HG02943 (cell line): ENCODE results near the gene PET100.

Experiments used
- ATAC-seq: cut with Tn5 transposase; IDR thresholded peaks from one replicate; pipeline ENCODE4 v1.9.1; 2021; ENCODE audit warnings: mild to moderate bottlenecking, low read depth, moderate library complexity; ENCODE audit not compliant: unreplicated experiment

PET100 gene

DNA sequence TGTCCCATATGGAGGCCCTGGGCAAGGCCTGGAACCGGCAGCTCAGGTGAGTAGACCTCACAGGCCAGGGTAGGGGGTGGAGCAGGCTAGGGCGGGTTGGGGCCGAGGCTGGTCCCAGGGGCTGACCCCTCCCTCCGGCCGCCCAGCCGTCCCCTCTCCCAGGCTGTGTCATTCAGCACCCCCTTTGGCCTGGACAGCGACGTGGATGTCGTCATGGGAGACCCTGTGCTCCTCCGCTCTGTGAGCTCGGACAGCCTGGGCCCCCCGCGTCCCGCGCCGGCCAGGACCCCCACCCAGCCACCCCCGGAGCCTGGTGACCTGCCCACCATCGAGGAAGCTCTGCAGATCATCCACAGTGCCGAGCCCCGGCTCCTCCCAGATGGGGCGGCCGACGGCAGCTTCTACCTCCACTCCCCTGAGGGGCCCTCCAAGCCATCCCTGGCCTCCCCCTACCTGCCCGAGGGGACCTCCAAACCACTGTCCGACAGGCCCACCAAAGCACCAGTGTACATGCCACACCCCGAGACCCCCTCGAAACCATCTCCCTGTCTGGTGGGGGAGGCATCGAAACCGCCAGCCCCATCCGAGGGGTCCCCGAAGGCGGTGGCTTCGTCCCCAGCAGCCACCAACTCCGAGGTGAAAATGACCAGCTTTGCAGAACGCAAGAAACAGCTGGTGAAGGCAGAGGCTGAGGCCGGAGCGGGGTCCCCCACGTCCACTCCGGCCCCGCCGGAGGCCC, 17.9 kb upstream of the PET100 start:
- ATAC-seq, result no peak

DNA sequence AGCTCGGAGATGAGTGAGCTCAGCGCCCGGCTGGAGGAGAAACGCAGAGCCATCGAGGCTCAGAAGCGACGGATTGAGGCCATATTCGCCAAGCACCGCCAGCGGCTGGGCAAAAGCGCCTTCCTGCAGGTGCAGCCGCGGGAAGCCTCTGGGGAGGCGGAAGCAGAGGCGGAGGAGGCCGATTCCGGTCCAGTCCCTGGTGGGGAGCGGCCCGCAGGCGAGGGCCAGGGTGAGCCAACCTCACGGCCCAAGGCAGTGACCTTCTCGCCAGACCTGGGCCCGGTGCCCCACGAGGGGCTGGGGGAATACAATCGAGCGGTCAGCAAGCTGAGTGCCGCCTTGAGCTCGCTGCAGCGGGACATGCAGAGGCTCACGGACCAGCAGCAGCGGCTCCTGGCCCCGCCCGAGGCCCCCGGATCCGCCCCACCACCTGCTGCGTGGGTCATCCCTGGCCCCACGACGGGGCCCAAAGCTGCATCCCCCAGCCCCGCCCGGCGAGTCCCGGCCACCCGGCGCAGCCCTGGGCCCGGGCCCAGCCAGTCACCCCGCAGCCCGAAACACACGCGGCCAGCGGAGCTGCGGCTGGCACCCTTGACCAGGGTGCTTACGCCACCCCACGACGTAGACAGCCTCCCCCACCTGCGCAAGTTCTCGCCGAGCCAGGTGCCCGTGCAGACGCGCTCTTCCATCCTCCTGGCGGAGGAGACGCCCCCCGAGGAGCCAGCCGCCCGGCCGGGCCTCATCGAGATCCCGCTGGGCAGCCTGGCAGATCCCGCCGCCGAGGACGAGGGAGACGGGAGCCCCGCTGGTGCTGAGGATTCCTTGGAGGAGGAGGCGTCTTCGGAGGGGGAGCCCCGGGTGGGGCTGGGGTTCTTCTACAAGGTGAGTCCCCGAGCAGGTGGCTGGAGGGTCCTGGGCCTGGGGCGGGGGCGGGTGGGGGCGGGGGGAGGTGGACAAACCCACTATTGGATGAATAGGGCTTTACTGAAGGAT, 17.0 kb upstream of the PET100 start:
- no peak for ATAC-seq

DNA sequence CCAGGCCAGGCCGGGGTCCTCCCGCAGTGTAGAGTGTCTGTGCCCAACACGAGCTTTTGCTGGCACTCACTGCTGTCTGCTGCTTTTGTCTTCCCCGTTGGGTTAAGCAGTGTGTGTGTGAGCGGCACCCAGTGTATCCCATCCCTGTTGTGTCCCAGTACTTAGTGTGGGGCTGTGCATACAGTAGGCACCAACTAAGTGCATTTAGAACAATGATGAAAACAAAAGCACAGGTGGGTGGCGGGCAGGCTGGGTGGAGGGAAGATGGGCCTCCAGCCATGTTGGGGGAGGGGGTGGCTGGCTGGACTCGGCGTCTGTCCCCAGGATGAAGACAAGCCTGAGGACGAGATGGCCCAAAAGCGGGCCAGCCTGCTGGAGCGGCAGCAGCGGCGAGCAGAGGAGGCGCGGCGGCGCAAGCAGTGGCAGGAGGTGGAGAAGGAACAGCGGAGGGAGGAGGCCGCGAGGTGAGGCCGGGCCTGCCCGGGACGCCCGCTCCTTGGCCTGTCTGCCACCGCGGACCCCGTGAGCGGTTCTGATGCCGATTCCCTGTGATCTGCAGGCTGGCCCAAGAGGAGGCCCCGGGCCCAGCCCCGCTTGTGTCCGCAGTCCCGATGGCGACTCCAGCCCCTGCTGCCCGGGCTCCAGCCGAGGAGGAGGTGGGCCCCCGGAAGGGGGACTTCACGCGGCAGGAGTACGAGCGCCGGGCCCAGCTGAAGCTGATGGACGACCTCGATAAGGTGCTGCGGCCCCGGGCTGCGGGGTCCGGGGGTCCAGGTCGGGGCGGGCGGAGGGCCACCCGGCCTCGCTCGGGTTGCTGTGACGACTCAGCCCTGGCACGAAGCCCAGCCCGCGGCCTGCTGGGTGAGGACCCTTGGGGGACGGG, 14.5 kb upstream of the PET100 start:
- ATAC-seq, result no peak

DNA sequence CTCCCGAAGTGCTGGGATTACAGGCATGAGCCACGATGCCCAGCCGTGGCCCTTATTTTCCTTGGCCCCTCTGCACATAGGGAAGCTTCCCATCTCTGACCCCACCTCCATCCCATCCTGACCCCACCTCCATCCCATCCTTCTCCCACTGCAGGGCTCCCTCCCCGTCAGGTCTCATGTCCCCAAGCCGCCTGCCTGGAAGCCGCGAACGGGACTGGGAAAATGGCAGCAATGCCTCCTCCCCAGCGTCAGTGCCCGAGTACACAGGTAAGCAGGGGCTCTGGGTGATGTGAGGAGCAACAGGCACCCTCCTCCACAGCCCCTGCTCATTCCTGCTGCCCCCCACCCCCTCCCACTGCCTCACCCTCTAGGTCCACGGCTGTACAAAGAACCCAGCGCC, 12.4 kb upstream of the PET100 start:
- ATAC-seq, result no peak

DNA sequence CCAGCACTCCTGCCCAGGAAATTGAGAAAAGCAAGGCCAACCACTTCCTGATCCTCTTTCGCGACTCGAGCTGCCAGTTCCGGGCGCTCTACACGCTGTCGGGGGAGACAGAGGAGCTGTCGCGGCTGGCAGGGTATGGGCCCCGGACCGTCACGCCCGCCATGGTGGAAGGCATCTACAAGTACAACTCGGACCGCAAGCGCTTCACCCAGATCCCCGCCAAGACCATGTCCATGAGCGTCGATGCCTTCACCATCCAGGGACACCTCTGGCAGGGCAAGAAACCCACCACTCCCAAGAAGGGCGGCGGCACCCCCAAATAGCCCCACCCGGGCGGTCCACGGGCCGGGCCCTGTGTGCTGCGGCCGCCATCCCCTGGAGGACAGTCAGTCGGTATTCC, 11.9 kb upstream of the PET100 start:
- no peak for ATAC-seq

DNA sequence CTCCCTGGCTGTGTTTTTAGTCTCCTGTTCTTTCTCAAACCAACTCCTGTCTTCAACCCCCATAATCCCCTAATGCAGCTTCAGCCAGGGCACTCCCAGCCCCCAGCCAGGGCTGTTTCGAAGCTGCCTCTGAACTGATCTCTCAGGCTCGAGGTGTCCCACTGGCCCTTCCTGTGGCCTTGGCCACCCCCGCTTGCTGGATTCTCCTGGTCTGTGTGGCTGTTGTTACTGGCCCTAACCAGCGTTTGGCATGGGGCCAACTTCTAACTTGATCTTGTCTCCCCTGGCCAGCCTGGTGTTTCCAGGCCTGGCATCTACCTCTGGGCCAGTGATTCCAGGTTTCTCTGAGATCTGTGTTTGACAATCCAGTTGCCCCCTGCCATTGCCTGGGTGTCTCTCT, 11.2 kb upstream of the PET100 start:
- no peak for ATAC-seq

DNA sequence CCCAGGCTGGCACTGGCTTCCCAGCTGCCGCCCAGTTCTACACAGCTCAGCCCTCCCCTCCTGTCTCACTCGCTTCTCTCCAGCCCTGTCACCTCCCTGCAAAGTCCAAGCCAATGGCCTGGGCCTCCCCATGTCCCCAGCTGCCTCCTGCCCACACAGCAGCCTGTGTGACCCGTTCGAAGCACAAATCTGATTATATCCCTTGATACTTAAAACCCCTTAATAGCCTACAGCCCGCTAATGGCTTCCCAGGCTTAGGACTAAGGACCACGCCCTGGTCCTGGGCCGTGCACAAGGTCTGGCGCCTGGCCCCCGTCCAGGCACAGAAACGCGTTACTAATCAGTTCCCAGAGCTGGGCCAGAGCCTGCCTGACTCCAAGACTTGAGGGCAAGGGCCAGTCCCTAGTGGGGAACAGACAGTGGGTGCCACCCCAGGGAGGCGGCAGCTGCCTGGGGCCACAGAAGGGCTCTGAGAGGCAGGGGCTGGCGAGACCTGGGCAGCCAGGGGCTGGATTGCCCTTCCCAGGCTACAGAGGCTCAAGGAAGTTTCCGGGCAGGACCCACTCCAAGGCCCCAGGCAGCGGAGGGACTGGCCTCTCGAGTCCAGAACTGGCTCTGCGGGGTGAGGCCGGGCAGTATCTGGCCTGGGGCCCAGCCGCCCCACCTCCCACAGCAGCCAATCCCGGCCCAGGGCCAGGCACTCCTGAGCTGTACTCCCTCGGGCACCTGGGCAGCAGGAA, 10.7 kb upstream of the PET100 start:
- no peak for ATAC-seq

DNA sequence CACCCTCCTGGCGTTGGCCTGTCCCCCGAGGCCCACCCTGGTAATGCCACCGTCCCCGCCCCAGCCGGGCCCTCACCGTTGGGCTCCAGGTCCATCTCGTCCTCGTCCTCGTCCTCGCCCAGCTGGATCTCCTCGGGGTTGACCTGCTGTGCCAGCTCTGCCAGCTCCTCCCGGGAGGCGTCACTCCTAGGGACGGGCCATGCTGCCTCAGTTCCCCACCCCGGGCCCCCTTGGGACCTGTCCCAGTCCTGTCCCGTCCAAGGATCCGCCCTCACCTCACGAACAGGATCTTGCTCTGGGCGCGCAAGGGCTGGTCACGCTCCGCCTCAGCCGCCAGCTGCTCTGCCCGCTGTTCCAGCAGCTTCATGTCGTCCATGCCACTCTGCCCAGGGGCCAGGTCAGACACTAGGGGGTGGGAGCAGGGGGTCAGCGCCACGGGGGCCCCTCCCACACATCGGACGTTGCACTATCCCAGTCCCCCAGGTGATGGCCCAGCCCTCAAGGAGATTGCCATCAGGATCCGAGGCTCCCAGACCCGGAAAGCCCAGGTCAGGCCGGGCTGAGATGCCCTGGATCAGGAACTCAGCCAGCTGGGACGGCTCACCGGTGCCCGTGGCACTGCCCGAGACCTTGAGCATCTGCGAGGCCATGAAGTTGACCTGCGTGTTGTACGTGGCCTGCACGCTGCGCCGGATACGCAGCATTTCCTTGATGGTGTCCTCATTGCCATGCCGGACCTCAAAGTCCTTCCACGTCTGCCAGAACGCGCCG, 9.7 kb upstream of the PET100 start:
- no peak for ATAC-seq

DNA sequence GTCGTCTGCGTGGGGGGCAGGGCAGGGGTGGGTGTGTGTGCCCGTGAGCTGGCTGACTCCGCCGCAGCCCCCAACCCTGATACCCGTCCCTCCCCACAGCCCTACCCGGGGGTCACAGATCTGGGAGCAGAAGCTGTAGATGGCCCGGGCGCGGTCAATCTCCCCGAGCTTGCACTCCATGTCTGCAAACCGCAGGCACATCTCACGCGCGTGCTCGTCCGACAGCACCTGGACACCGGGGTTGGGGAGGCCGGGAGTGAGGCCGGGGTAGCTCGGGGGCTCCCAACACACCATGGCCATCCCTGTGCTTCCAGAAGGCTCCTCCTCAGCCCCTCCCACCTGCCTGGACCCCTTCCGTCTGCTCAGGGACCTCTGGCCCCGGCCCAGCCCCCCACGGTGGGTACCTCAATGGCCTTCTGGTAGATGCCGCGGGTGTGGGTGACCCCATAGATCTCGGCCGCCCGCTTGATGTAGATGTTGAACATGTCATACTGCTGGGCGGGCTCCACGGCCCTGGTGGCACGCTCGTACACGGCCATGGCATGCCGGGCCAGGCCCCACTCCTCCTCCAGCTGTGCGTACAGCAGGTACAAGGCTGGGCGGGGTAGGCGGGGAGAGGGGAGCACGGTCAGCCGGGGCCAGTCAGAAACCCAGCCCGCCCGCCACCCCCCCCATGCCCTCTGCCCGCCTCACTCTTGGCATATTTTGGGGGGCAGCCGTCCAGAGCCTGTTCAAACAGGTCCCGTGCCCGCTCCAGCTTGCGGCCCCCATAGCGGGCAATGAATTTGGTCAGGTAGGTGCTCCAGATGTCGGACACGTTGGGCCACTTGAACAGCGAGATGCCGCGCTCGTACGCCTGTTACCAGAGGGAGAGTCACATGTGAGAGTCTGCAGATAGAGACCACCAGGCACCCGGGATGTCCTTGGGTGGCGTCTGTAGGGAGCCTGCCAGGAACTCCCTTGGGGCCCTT, 8.9 kb upstream of the PET100 start:
- ATAC-seq, result no peak

DNA sequence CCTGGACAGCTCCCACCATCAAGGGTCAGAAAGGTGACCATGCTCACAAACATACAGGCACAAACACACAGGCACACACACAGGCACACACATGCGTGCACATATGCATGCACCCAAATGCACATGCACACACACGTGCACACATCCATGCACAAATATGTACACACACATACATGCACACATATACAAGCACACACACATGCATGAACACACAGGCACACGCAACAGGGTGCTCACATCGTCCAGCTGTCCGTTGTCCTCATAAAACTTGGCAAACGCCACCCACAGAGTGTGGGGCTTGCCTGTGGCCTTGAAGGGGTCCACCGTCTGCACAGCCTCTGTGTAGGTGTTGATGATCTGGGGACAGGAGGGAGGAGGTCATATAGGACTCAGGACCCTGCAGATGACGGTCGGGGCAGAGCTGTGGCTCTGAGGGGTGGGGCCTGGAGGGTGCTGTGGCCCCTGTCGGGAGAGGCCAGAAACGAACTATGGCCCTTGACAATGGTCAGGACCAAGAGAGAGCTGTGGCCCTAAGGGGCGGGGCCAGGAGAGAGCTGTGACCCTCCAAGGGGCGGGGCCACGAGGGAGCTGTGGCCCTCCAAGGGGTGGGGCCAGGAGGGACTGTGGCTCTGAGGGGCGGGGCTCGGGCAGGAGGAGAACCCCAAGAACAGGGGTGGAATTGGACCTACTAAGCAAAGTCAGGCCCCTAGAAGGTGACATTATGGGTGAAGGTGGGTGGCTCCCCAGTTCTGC, 6.5 kb upstream of the PET100 start:
- no peak for ATAC-seq

DNA sequence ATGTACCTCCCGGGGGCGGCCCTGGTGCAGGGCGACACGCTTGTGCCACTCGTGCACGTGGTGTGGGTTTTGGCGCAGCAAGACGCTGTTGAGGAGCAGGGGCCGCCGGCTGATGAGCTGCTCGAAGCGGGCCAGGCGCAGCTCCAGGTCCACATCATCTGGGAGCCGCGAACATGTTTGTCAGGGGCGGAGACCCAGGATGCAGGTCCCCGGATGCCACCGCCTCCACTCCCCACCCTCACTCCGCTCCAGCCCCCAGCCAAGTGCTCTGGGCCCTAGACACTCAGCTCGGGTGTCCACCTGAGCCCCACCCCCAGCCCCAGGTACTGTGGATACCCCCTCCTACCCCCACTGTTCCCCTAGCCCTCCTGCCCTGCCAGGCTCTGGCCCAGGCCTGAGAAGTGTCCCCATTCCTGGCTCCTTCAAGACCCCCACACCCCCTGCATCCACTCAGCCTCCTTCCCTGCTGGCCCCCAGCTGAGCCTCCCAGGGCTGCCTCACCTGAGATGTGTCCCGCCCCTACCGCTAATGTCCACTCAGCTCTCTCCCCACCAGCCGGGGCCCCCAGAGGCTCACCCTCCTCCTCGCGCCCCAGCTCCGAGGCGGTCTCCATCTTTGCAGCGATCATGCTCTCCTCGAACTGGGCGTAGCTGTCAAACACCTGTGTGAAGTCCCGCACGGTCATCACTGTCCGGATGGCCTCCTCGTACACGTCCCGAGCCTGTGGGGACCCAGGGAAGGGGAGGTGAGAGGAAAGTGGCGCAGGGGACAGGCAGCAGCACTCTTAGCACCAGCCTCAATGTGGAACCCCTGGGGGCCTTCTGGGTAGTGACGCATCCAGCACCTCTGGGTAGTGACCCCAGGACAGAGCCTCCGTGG, 5.6 kb upstream of the PET100 start:
- ATAC-seq, result no peak

DNA sequence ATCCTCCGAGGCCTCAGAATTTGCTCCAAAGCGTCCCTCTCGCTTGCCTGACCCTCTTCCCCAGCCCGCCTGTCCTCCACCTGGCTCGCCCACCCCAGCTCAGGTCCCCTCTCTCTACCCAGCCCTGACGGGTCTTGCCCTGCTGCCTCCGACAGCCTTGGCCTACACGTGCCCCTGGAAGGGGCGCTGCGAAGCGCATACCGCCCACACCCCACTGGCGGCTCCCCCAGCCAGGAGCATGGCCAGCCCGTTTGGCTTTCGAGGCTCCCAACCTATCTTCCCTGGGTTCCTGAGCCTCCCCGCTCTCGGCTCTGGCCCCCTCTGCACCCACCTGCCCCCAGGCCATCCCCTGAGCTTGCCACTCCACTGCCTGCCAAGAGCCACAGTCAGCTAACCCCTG, 4.8 kb upstream of the PET100 start:
- no peak for ATAC-seq

DNA sequence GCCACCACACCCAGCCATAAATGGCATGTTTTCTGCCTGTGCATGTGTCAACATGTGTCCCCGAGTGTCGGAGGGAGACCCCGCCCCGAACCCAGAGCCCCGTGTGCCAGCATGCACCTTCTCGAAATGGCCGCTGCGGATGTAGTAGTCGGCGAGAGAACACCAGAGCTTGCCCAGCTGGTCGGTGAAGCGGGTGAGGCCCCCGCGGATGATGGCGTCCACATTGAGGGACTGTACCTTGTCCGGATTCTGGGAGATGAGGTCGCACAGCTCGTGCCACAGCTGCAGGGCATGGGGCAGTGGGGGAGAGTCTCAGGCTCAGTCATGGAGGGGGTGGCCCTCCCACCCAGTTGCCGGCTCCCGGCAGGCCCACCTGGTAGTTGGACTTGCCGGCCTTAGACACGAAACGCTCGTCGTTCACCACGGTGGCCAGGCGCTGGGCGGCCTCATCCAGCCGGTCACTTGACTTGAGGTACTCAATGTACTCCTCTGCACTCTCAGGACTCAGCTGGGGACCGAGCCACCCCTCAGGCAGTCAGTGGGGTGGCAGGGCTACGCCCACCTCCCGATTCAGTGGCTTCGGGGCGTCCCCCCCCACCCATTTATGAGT, 3.7 kb upstream of the PET100 start:
- ATAC-seq, result no peak

DNA sequence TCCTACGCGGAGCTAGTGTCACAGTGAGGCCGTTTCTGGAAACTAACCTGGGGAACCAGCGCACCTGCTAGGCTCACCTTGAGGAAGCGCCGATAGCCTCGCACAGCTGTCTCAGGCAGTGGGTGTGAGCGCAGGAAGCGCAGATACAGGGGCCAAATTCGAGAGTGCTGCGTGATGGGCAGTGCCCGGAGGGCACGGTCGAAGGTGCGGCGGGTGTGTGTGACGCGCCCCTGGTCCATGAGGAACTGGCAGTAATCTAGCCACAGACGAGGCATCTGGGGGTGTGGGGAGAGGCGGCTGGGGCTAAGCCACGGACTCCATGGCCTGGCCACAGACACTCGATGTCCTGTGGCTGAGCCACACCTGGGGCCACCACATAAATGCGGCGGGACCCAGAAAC, 2.4 kb upstream of the PET100 start:
- no peak for ATAC-seq

DNA sequence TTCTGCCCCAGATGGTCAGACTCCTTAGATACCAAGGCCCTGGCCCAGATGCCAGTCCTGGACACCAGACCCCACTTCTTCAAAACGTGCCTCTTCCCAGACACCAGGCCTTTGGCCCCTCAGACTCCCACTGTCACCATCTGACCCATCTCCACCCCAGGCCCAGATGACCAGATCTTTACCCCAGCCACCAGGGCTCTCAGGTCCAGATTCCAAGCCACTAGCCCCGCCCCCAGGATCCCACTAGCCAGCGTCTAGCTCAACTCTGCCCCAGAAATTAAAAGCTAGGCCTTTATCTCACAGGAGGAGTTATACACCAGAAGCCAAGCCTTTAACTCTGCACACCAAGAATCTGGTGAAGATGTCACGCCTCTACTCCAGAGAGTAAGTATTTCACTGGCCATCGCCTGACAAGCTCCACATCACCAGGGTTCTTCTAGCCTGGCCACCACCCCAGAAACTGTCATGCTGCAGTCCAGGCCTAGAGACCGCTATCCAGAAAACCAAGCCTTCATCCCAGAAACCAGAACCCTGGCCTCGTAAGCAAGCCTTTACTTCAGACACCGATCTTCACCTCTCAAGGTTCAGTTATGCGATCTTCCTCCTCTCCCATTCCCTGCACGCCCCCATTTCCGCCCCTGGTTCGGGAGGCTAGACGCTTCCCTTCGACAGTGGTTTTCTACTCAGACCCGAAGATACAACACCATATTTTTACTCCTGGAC, 843 bp upstream of the PET100 start:
- ATAC-seq, result no peak
